HepG2 (cell line): ENCODE measurements around the gene ZFYVE26. TPM values are rescaled to one million over a fixed set of nuclear protein-coding genes. Genes with fewer than 3 reads are reported as not detected.
A peak's percentile ranks its signal among the peaks of the same experiment; 100 is the strongest.

ENCODE experiments used
- AGO1 ChIP-seq: fragments of 200-400 bp; formaldehyde crosslinking; IDR thresholded peaks from 2 replicates; pipeline ENCODE4 v1.6.1; 2017; ENCODE audit warnings: mild to moderate bottlenecking, low read depth, low read length, moderate library complexity; ENCODE audit not compliant: poor library complexity, severe bottlenecking
- ARID5B ChIP-seq: IDR thresholded peaks from 2 replicates; pipeline ENCODE4 v1.4.0; 2020; ENCODE audit warnings: mild to moderate bottlenecking, missing genetic modification reagents
- ATF3 ChIP-seq: sonication (generic); formaldehyde crosslinking; IDR thresholded peaks from 2 replicates; pipeline ENCODE4 v1.4.0; 2020; ENCODE audit warnings: missing genetic modification reagents
- ATF4 ChIP-seq, 2 experiments: fragments of 450-650 bp in 1 of 2; sonication (generic) in 1 of 2; formaldehyde crosslinking; IDR thresholded peaks; 2 replicates each; pipeline versions ENCODE4 v1.5.0 to v1.8.0; 2020 to 2022; ENCODE audit warnings: mild to moderate bottlenecking in 1 of 2, missing genetic modification reagents in 1 of 2
- CREBL2 ChIP-seq: sonication (generic); formaldehyde crosslinking; IDR thresholded peaks from 2 replicates; pipeline ENCODE4 v1.8.1; 2023; ENCODE audit warnings: missing genetic modification reagents, mild to moderate bottlenecking, borderline replicate concordance
- DBP ChIP-seq: sonication (generic); formaldehyde crosslinking; IDR thresholded peaks from 2 replicates; pipeline ENCODE4 v1.4.0; 2020; ENCODE audit warnings: missing genetic modification reagents; ENCODE audit errors: not compliant biosample characterization
- ERF ChIP-seq: IDR thresholded peaks from 2 replicates; pipeline ENCODE4 v1.6.1; 2018; ENCODE audit warnings: missing biosample characterization, missing genetic modification reagents
- JUND ChIP-seq: sonication (generic); formaldehyde crosslinking; IDR thresholded peaks from 2 replicates; pipeline ENCODE4 v1.8.0; 2022; ENCODE audit warnings: mild to moderate bottlenecking, missing genetic modification reagents
- KAT8 ChIP-seq: IDR thresholded peaks from 2 replicates; pipeline ENCODE4 v1.6.1; 2016; ENCODE audit warnings: missing genetic modification reagents, missing compliant biosample characterization
- MED1 ChIP-seq: sonication (generic); formaldehyde crosslinking; IDR thresholded peaks from 2 replicates; pipeline ENCODE4 v1.4.0; 2020; ENCODE audit warnings: missing genetic modification reagents
- NFKBIZ ChIP-seq: IDR thresholded peaks from 2 replicates; pipeline ENCODE4 v1.6.1; 2018; ENCODE audit warnings: missing genetic modification reagents, missing compliant biosample characterization
- REL ChIP-seq: sonication (generic); formaldehyde crosslinking; conservative IDR thresholded peaks from 2 replicates; pipeline ENCODE4 v1.8.0; 2022; ENCODE audit warnings: mild to moderate bottlenecking, missing genetic modification reagents, moderate library complexity
- REPIN1 ChIP-seq: sonication (generic); formaldehyde crosslinking; IDR thresholded peaks from 2 replicates; pipeline ENCODE4 v1.8.0; 2022; ENCODE audit warnings: missing genetic modification reagents, low read depth, mild to moderate bottlenecking, borderline replicate concordance
- RFX3 ChIP-seq: IDR thresholded peaks from 2 replicates; pipeline ENCODE4 v1.6.1; 2016; ENCODE audit warnings: missing biosample characterization, missing genetic modification reagents
- SOX6 ChIP-seq, 2 experiments: fragments of 450-650 bp in 1 of 2; sonication (generic) in 1 of 2; formaldehyde crosslinking in 1 of 2; IDR thresholded peaks; 2 replicates each; pipeline versions ENCODE4 v1.4.0 to v1.6.1; 2017 to 2020; ENCODE audit warnings: antibody characterized with exemption in 1 of 2, mild to moderate bottlenecking in 1 of 2, missing genetic modification reagents in 1 of 2
- TEAD3 ChIP-seq: optimal IDR thresholded peaks from 2 replicates; pipeline ENCODE3; 2016; ENCODE audit warnings: borderline replicate concordance
- YEATS2 ChIP-seq: sonication (generic); formaldehyde crosslinking; IDR thresholded peaks from 2 replicates; pipeline ENCODE4 v1.4.0; 2020; ENCODE audit warnings: missing genetic modification reagents, borderline replicate concordance
- ZFP91 ChIP-seq: sonication (generic); formaldehyde crosslinking; IDR thresholded peaks from 2 replicates; pipeline ENCODE4 v1.9.0; 2022; ENCODE audit warnings: missing genetic modification reagents, mild to moderate bottlenecking, borderline replicate concordance
- ZNF350 ChIP-seq: sonication (generic); formaldehyde crosslinking; IDR thresholded peaks from 2 replicates; pipeline ENCODE4 v1.4.0; 2020; ENCODE audit warnings: mild to moderate bottlenecking, low read depth, missing genetic modification reagents, borderline replicate concordance
- ZNF414 ChIP-seq: sonication (generic); formaldehyde crosslinking; IDR thresholded peaks from 2 replicates; pipeline ENCODE4 v1.5.0; 2020; ENCODE audit warnings: missing genetic modification reagents
- polyA plus RNA-seq, 8 experiments: library from polyadenylated mRNA; depleted of rRNA in 3 of 8; stranded (reverse) in 7 of 8; unstranded in 1 of 8; fragments of >200 nt; fragmentation: Illumina TruSeq in 4 of 8; extraction: Trizol in 4 of 8; gene quantifications; 2 replicates each; pipeline versions ENCODE4 v1.2.1 to v1.2.3, GENCODE V29; 2011 to 2016; ENCODE audit warnings: low read depth in 4 of 8, missing spikeins in 1 of 8, mixed read lengths in 1 of 8; ENCODE audit not compliant: insufficient read depth in 1 of 8
- total RNA-seq, 5 experiments: library from RNA; depleted of rRNA; stranded (reverse); fragments of >200 nt; fragmentation: Illumina TruSeq; extraction: Trizol; gene quantifications; 2 replicates each; pipeline ENCODE4 v1.2.3, GENCODE V29; 2016; ENCODE audit warnings: low read depth in 1 of 5

Gene ZFYVE26
- total and polyA plus RNA-seq, 2 of the 13 experiments (the other 11 are each of a cell fraction or from before 2014, with no cell fraction given): 13.6 to 16.4 TPM

- TF ChIP-seq ZNF350 (CRISPR knock-in tag) (no peak), ZNF414 (no peak), REPIN1 (CRISPR knock-in tag) (no peak), JUND (CRISPR knock-in tag) (peak; percentile 30; the same call in 1 of the 2 replicates), YEATS2 (CRISPR knock-in tag) (no peak), CREBL2 (CRISPR knock-in tag) (no peak), RFX3 (no peak), REL (CRISPR knock-in tag) (no peak), NFKBIZ (CRISPR knock-in tag) (no peak), ZFP91 (CRISPR knock-in tag) (no peak), ATF3 (CRISPR knock-in tag) (peak; percentile 49; the same call in 1 of the 2 replicates), SOX6 (IDR thresholded peaks at IDR 0.05) (no peak), SOX6 (CRISPR knock-in tag; IDR thresholded peaks at IDR 0.05) (peak; percentile 88), TEAD3 (peak; percentile 17), AGO1 (no peak), ERF (CRISPR knock-in tag) (0 out of 2 replicates have a peak, but pooled peaks have one; percentile 21), ATF4 (CRISPR knock-in tag; IDR thresholded peaks at IDR 0.05) (peak in 1 of 2 experiments; percentile 54; a peak in 2 of 4 replicates), DBP (CRISPR knock-in tag) (no peak), KAT8 (0 out of 2 replicates have a peak, but pooled peaks have one; percentile 25), ARID5B (CRISPR knock-in tag) (peak; percentile 74), MED1 (CRISPR knock-in tag) (no peak)
Measured at GRCh38 chr14:67763158-67763822, 53.1 kb downstream of the ZFYVE26 start (continued).
